Urinary bladder (tissue), 4 donors: ENCODE results near the gene HPCAL4. TPM values are rescaled to one million over a fixed set of nuclear protein-coding genes. Genes with fewer than 3 reads are reported as not detected.
A peak's percentile ranks its signal among the peaks of the same experiment; 100 is the strongest.

Source experiments
- DNase-seq: peaks from one replicate; pipeline ENCODE4 v3.0.0-alpha.2; 2015; ENCODE audit errors: extremely low spot score
- H3K27ac ChIP-seq: one replicate; pipeline ENCODE4 v1.5.1; 2013; ENCODE audit warnings: low read depth, mild to moderate bottlenecking, moderate library complexity
- H3K36me3 ChIP-seq: one replicate; pipeline ENCODE4 v1.6.1; 2013; ENCODE audit warnings: mild to moderate bottlenecking, moderate library complexity; ENCODE audit not compliant: insufficient read depth
- H3K4me1 ChIP-seq: one replicate; pipeline ENCODE4 v1.6.1; 2013; ENCODE audit warnings: mild to moderate bottlenecking, moderate library complexity; ENCODE audit not compliant: insufficient read depth
- H3K4me3 ChIP-seq: one replicate; pipeline ENCODE4 v1.5.1; 2013; ENCODE audit warnings: low read depth, low read length
- WGBS: extraction: QIAGEN DNeasy Blood & Tissue Kit; methylation state at CpG from one replicate; pipeline ENCODE4 v1.1.7; 2013; 5-methylcytosine and 5-hydroxymethylcytosine counted together
- polyA plus RNA-seq: library from polyadenylated mRNA; stranded (reverse); fragments of 200-250 nt; gene quantifications from one replicate; pipeline ENCODE4 v1.2.3, GENCODE V29; 2013
- total RNA-seq: library from RNA; depleted of rRNA; stranded (reverse); fragments of >200 nt; gene quantifications from one replicate; pipeline ENCODE4 v1.2.3, GENCODE V29; 2014
- donor health status: healthy with polysubstance abuse.
- donor health status: healthy.

Gene HPCAL4
- total and polyA plus RNA-seq, 2 donors = 0.23 to 2.5 TPM

DNA sequence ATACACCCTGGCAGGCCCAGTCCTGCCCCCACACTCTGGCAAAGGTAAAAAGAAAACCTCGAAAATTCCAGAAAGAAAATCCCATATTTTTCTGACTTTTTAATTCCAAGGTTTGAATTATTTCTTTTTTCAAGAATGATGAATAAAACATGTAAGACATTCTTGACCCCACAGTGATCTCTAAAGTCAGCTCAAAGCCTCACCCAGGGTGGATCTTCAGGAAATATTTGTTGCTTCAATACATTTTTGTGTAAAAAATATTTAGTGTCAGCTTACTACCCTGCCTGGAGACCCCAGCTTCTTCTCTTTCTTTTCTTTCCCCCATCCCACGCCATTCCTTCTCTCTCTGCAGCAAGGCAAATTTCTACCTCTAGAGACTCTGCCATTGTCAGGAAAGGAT lies 12.3 kb downstream of the HPCAL4 start:
- Histone ChIP-seq H3K36me3 (no peaks in the 10 kb centered on the region), H3K4me1 (no peaks in the 10 kb centered on the region), H3K4me3 (no peak overlapping the region), H3K27ac (no peak overlapping the region)
- 71% methylated on average over 2 of the region's 2 CpGs for WGBS
- no peak for DNase-seq

DNA sequence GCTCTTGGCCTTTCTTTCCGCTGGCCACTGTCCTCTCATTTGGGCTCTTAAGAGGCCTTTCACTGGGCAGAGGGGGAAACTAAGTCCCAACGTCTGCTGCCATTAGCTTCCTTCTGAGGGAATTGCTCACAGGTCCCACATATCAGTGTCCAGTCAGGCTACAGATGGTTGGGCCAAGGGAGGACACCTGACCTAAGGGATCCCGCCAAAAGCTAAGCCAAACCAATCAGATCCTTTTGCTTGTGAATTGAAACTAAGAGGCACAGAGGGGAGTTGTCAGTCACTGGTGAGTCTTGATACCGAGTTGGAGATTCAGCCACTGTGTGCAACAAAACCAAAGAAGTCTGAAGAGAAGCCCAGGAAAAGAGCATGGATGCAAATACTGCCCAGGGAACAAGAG lies 13.6 kb downstream of the HPCAL4 start:
- 78% methylated on average over 4 of the region's 4 CpGs for WGBS
- no peak for DNase-seq

DNA sequence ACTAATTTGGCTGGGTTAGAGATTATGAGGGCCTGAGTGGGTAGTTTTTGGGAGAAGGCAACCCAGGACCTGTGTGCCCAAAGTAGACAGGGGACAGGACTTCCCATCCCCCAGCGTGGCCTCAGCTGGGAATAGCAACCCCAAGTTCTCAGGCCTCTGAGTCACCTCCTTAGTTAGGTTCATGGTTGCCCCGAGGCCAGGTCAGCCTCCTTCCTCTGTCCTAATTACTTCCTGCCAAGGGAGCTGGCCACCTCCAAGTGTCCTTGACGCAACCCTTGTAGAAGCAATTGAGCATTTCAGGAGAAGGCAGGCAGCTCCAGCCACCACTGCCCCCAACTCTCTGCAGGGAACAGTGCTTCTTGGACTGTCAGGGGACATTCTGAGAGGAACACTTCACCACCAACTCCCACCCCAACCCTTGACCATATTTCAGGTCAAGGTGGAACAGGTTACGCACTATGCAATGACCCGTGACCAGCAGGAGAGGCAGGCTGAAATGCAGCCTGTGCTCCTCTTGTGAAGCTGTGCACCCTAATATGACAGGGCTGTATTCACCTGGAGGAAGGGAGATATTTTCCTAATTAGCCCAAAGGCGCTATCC lies 14.2 kb downstream of the HPCAL4 start:
- no peak for DNase-seq
- Histone ChIP-seq H3K4me3 (no peak overlapping the region), H3K27ac (no peak overlapping the region), H3K4me1 (no peaks in the 10 kb centered on the region), H3K36me3 (no peaks in the 10 kb centered on the region)
- WGBS = 83% methylated on average over 6 of the region's 6 CpGs

More for the DNA sequence above, 13.6 kb downstream of the HPCAL4 start:
- Histone ChIP-seq H3K27ac (no peak overlapping the region), H3K4me3 (no peak overlapping the region), H3K36me3 (no peaks in the 10 kb centered on the region), H3K4me1 (no peaks in the 10 kb centered on the region)

DNA sequence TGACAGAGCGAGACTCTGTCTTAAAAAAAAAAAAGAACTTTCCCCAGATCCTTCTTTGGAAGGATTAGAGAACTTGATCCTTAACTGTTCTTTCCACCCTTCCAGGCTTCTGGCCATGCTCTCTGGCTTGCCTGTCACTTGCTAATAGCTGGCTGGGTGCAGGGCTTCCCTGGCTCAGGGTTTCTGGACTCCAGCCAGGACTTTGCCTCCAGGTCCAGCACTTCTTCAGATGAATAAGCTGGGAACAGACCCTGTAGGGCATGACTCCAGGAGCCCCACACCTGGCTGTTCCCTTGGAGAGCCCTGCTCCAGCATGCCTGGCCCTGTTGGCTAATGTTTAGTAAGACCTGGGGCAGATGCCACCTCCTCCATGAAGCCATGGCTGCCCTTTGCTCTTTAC lies 16.0 kb downstream of the HPCAL4 start:
- DNase-seq = no peak
- Histone ChIP-seq H3K36me3 (no peaks in the 10 kb centered on the region), H3K27ac (no peak overlapping the region), H3K4me3 (no peak overlapping the region), H3K4me1 (no peaks in the 10 kb centered on the region)
- WGBS = 85% methylated on average over 1 of the region's 1 CpG

DNA sequence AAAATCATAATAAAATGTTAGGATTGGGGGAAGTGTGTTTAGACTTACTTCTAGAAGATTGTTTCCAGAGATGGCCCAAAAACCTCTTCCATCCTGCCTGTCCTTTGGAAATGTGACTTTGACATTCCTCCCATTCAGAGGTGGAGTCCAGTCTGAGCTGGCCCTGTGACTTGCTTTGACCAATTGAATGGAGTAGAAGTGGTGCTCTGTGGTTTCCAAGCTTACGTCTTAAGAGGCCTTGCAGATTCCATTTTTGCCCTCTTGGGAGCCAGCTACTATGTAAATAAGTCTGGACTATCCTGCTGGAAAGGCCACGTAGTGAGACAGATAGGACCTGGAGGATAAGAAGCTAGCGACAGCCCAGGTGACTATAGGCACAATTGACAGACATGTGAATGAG lies 18.0 kb downstream of the HPCAL4 start:
- no peak overlapping the region for H3K27ac ChIP-seq
- no peak overlapping the region for H3K4me3 ChIP-seq
- 86% methylated on average over 3 of the region's 3 CpGs for WGBS
- DNase-seq = no peak
- no peaks in the 10 kb centered on the region for H3K36me3 ChIP-seq
- no peaks in the 10 kb centered on the region for H3K4me1 ChIP-seq

DNA sequence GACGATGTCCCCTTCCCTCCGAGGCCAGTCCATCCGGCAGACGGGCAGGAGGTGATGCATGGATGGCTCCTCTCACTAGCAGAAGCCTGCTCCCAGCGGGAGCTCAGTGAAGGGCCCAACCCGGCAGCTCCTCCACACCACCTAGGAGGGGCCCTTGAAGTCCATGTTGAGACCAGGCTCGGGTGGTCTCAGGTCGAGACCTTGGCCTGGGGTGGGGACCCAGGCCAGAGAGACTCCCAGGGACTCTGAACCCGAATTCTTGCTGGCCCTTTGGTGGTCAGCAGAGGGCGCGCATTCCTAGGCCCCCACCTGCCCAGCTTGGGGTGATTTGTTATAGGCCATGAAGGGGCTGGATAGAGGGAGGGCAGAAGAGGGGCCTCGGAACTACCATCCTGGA lies 18.7 kb downstream of the HPCAL4 start:
- no peak for DNase-seq
- WGBS = 24% methylated on average over 12 of the region's 12 CpGs
- Histone ChIP-seq H3K36me3 (no peaks in the 10 kb centered on the region), H3K4me1 (no peaks in the 10 kb centered on the region), H3K4me3 (no peak overlapping the region), H3K27ac (no peak overlapping the region)

DNA sequence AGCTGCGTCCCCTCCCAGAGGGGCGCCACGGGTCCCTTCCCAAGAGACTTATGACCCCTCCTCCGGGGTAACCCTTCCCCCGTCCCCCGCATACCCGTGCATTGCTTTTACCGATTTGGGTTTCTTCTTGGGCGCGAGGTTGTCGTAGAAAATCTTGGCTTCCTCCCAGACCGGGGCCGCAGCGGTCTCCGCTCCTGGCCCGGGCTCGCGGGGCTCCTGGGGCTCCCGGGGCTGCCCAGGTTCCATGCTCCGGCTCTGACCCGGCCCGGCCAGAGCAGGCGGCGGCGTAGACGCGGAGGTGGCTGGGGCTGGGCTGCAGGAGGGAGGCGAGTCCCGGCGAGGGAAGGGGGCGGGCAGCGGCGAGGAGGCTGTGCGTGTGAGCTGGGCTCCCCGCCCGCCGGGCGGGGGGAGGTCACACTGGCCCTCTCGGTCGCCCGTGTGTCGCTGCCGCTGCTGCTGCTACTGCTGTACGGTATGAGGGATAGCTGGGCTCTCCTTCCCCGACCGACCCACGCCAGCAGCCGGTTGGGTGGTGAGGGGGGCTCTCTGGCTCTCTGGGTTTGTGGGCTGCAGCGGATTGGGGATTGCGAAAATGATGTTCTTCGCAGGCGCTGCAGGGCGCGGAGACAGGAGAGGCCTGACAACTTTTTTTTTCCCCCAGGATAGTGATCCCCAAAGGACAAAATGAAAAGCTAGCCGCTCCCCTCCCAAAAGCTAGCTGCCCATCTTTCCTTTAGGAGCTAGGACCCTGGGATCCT lies 19.3 kb downstream of the HPCAL4 start, which contains the start of gene NT5C1A:
TSS of gene NT5C1A (minus strand) at position 315 of the 758 bp plus-strand sequence. CDS start at position 246, 69 bp downstream.
- Histone ChIP-seq H3K4me3 (peak within 1 kb of the TSS; percentile 54), H3K36me3 (no peaks in the 10 kb centered on the region), H3K4me1 (no peaks in the 10 kb centered on the region), H3K27ac (no peak within 1 kb of the TSS)
- 2% methylated on average over 55 of the region's 55 CpGs for WGBS
- no peak for DNase-seq

DNA sequence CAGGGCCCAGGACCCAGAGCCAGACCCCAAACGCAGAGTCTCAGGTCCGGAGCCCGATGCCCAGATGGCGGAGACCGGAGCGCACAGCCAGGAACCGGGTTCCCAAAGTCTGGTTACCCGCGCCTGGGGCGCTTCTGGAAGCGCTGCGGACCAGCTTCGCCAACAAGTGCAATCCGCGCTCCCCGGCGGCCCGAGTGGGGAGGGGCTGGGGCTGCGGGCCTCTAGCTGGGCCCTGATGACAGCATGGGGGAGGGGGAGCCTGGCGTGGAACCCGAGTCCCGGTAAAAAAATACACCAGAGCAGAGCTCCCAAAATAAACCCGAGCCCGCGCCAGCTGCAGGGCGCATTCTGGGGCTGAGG lies 19.8 kb downstream of the HPCAL4 start:
- peak overlapping the region; percentile 54 for H3K4me3 ChIP-seq
- H3K27ac ChIP-seq = no peak overlapping the region
- H3K4me1 ChIP-seq = no peaks in the 10 kb centered on the region
- 2% methylated on average over 26 of the region's 26 CpGs for WGBS
- no peak for DNase-seq
- no peaks in the 10 kb centered on the region for H3K36me3 ChIP-seq

DNA sequence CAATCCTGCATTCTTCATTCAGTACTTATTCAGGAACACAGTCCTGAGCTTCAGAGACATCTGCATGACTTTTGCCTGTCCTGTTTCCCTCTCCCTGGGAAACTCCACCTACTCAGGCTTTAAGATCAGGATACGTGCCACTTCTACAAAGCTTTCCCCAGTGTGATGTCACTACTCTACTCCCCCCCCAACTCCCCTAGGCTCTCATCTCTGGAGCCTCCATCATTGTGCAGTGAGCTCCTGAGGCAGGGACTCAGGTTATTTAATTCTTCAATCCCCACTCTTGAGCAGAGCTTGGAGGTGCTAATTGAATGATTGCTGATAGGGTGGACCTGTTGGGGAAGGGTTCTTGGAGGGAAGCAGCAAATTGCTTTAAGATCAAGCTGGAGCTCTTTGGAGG lies 20.5 kb downstream of the HPCAL4 start:
- Histone ChIP-seq H3K36me3 (no peaks in the 10 kb centered on the region), H3K4me3 (no peak overlapping the region), H3K27ac (no peak overlapping the region), H3K4me1 (no peaks in the 10 kb centered on the region)
- no peak for DNase-seq
- WGBS = 45% methylated on average over 1 of the region's 1 CpG

DNA sequence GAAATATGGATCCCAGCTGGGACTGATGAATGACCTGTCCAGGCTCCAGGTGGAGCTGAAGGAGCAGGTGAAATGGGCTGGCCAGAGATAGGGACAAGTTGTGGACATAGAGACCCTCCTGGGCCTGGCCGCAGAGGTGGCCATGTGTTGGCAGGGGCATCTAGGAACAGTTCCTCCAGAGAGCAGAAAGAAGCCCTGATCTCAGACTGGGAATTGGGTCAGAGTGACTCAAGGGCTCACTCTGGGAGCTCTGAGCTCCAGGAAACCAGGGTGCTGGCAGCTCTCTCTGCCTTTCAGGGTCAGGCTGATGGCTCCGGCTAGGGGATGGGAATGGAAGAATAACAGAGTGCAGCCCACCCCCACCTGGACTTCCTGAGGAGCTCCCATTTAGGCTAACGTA lies 22.3 kb downstream of the HPCAL4 start:
- no peak overlapping the region for H3K27ac ChIP-seq
- no peak for DNase-seq
- 94% methylated on average over 3 of the region's 3 CpGs for WGBS
- H3K4me1 ChIP-seq = no peaks in the 10 kb centered on the region
- no peak overlapping the region for H3K4me3 ChIP-seq
- H3K36me3 ChIP-seq = no peaks in the 10 kb centered on the region

DNA sequence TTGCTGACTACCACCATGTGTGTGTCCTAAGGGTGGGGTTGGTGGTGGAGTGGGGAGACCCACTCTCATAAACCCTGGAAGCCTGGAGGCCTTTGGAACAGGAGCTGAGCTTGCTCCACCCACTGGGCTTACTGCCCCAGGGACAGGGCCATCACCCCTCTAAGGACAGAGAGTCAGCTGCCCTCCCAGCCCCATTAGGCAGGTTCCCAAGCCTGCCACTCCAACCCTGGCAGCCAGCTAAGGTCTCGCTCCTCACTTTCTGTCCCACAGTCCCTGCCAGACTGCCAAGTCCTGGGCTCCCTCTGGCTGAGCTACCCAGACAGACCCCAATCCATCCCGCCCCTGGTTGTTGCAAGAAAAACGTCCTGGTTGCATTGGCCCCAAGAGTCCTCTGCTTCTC lies 23.1 kb downstream of the HPCAL4 start:
- WGBS = 85% methylated on average over 3 of the region's 3 CpGs
- Histone ChIP-seq H3K4me1 (no peaks in the 10 kb centered on the region), H3K27ac (no peak overlapping the region), H3K36me3 (no peaks in the 10 kb centered on the region), H3K4me3 (no peak overlapping the region)
- no peak for DNase-seq

DNA sequence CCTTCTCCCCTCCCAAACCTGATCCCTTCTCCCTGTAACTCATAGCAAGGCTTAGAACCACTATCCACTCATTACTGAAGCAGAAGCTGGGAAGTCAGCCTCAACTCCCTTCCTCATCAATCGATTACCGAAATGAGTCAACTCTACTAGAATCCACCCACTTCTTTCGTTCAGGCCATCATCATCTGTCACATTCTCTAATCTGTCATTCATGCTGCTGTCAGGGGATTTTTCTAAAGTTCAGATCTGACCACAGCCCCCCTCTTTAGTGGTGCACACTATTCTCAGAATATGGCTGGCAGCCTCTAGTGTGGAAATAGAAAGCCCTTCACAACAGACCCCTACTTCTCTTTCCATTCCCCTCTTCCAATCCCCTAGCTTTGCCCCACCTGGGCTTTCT lies 24.5 kb downstream of the HPCAL4 start:
- WGBS = 89% methylated on average over 3 of the region's 3 CpGs
- Histone ChIP-seq H3K4me1 (no peaks in the 10 kb centered on the region), H3K36me3 (no peaks in the 10 kb centered on the region), H3K4me3 (no peak overlapping the region), H3K27ac (no peak overlapping the region)
- no peak for DNase-seq

DNA sequence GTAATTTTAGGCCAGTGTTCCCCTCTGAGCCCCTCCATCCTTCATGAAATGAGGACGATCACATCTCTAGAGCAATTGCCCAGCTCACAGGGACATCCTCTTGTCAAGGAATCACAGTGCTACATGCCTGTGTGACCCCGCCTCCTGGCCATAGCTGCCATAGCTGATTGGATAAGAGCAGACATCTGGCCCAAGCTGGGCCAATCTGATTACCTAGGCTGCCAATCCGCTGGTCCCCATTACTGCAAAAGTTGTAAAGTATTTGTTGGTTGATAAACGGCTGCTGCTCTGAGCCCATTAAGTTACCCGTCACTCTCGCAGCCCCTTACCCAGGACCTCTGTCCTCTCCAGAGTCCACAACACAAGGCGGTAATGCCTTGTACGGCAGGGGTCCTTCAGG lies 27.7 kb downstream of the HPCAL4 start:
- WGBS = 79% methylated on average over 8 of the region's 8 CpGs
- DNase-seq = no peak
- Histone ChIP-seq H3K27ac (no peak overlapping the region), H3K36me3 (no peaks in the 10 kb centered on the region), H3K4me1 (no peaks in the 10 kb centered on the region), H3K4me3 (no peak overlapping the region)

DNA sequence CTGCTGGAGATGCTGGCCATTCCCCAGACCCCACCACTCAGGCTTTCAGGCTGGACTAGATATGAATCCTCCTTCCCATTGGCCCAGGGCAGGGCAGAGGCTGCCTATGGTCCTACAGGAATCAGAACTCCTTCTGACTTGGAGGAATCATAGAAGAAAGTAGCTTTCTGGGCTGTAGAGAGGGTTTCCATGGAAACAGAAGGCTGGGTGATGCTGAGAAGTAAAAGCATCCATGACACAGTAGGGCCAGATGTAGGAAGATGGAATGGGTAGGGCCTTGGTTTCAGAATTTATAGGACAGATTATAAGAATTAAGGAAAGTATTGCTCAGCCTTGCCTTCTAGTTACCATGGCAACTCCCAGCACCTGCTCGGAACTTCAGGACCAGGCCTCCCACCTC lies 28.4 kb downstream of the HPCAL4 start:
- 80% methylated on average over 1 of the region's 1 CpG for WGBS
- Histone ChIP-seq H3K36me3 (no peaks in the 10 kb centered on the region), H3K27ac (no peak overlapping the region), H3K4me1 (no peaks in the 10 kb centered on the region), H3K4me3 (no peak overlapping the region)
- no peak for DNase-seq
